HEK293 (cell line): Measurements from ENCODE around the gene MAML3.

Experiments used
- CTCF ChIA-PET: fragments of 350-600 bp; formaldehyde crosslinking; extraction: SDS; loops from one replicate; lab custom pipeline; 2021; ENCODE audit warnings: antibody characterized with exemption; lab: Yijun Ruan, JAX
- POLR2A ChIA-PET: fragments of 300-600 bp; formaldehyde crosslinking; extraction: SDS; loops from one replicate; lab custom pipeline; 2020; ENCODE audit warnings: antibody characterized with exemption, inconsistent platforms; lab: Yijun Ruan, JAX
- H3K27ac ChIP-seq: fragments of 200-500 bp; sonication (Bioruptor generic); 2 replicates; pipeline ENCODE4 v1.5.1; 2014; ENCODE audit warnings: low read depth, low read length, control low read depth, inconsistent platforms; ENCODE audit errors: extremely low read depth
- H3K36me3 ChIP-seq, 2 experiments: fragments of 200-500 bp in 1 of 2; sonication (Bioruptor generic) in 1 of 2; 1 replicate in 1 of 2; 2 replicates in 1 of 2; pipeline ENCODE4 v1.5.1; 2014 to 2017; ENCODE audit warnings: inconsistent platforms in 2 of 2, low read length in 2 of 2; ENCODE audit not compliant: control insufficient read depth in 2 of 2, insufficient read depth in 1 of 2
- H3K4me1 ChIP-seq: fragments of 200-500 bp; sonication (Bioruptor generic); 2 replicates; pipeline ENCODE4 v1.5.1; 2014; ENCODE audit warnings: mild to moderate bottlenecking, low read length, inconsistent platforms; ENCODE audit not compliant: control insufficient read depth, insufficient read depth
- H3K4me3 ChIP-seq: 2 replicates; pipeline ENCODE4 v1.5.1; 2011; ENCODE audit warnings: low read depth, mild to moderate bottlenecking, control low read depth, low read length, moderate library complexity
- H3K9me3 ChIP-seq: fragments of 200-500 bp; sonication (Bioruptor generic); 2 replicates; pipeline ENCODE4 v1.5.1; 2014; ENCODE audit warnings: low read depth, low read length, inconsistent platforms; ENCODE audit not compliant: control insufficient read depth, insufficient read depth
- HOXD13 ChIP-seq: sonication (generic); formaldehyde crosslinking; IDR thresholded peaks from 2 replicates; pipeline ENCODE4 v1.8.0; 2022; ENCODE audit warnings: missing genetic modification reagents, borderline replicate concordance
- KLF1 ChIP-seq: fragments of 450-650 bp; formaldehyde crosslinking; IDR thresholded peaks from 2 replicates; pipeline ENCODE4 v1.5.1; 2016; ENCODE audit warnings: missing biosample characterization, missing genetic modification characterization
- RBAK ChIP-seq: fragments of 450-650 bp; formaldehyde crosslinking; IDR thresholded peaks from 2 replicates; pipeline ENCODE4 v1.5.1; 2016; ENCODE audit warnings: missing biosample characterization, missing genetic modification characterization
- ZBTB48 ChIP-seq: fragments of 450-650 bp; formaldehyde crosslinking; IDR thresholded peaks from 2 replicates; pipeline ENCODE4 v1.5.1; 2016; ENCODE audit warnings: missing biosample characterization, missing genetic modification characterization
- ZFP41 ChIP-seq: fragments of 450-650 bp; formaldehyde crosslinking; IDR thresholded peaks from 2 replicates; pipeline ENCODE4 v1.5.1; 2016; ENCODE audit warnings: missing biosample characterization, missing genetic modification characterization, borderline replicate concordance
- ZNF132 ChIP-seq: fragments of 450-650 bp; formaldehyde crosslinking; IDR thresholded peaks from 2 replicates; pipeline ENCODE4 v1.5.1; 2017; ENCODE audit warnings: missing biosample characterization, missing genetic modification characterization, borderline replicate concordance
- ZNF175 ChIP-seq: fragments of 450-650 bp; formaldehyde crosslinking; IDR thresholded peaks from 2 replicates; pipeline ENCODE4 v1.5.1; 2016; ENCODE audit warnings: missing biosample characterization, missing genetic modification characterization
- ZNF214 ChIP-seq: fragments of 450-650 bp; formaldehyde crosslinking; IDR thresholded peaks from 2 replicates; pipeline ENCODE4 v1.5.1; 2017; ENCODE audit warnings: missing biosample characterization, mild to moderate bottlenecking, missing genetic modification characterization, borderline replicate concordance
- ZNF391 ChIP-seq: fragments of 450-650 bp; formaldehyde crosslinking; IDR thresholded peaks from 2 replicates; pipeline ENCODE4 v1.5.1; 2016; ENCODE audit warnings: low read depth, missing biosample characterization, missing genetic modification characterization, borderline replicate concordance
- ZNF426 ChIP-seq: fragments of 450-650 bp; formaldehyde crosslinking; IDR thresholded peaks from 2 replicates; pipeline ENCODE4 v1.5.1; 2017; ENCODE audit warnings: missing biosample characterization, missing genetic modification characterization, mild to moderate bottlenecking, inconsistent platforms, moderate library complexity
- ZNF473 ChIP-seq: fragments of 450-650 bp; formaldehyde crosslinking; IDR thresholded peaks from 2 replicates; pipeline ENCODE4 v1.5.1; 2017; ENCODE audit warnings: missing biosample characterization, missing genetic modification characterization
- ZNF518A ChIP-seq: fragments of 450-650 bp; formaldehyde crosslinking; conservative IDR thresholded peaks from 2 replicates; pipeline ENCODE4 v1.5.1; 2016; ENCODE audit warnings: low read depth, missing biosample characterization, missing genetic modification characterization
- ZNF580 ChIP-seq: fragments of 450-650 bp; formaldehyde crosslinking; IDR thresholded peaks from 2 replicates; pipeline ENCODE4 v1.5.1; 2016; ENCODE audit warnings: missing biosample characterization, missing genetic modification characterization
- ZNF596 ChIP-seq: fragments of 450-650 bp; IDR thresholded peaks from 2 replicates; pipeline ENCODE4 v1.5.0; 2018; ENCODE audit warnings: missing biosample characterization, mild to moderate bottlenecking, missing genetic modification characterization, moderate library complexity
- ZNF624 ChIP-seq: fragments of 450-650 bp; formaldehyde crosslinking; IDR thresholded peaks from 2 replicates; pipeline ENCODE4 v1.5.1; 2017; ENCODE audit warnings: missing biosample characterization, missing genetic modification characterization
- ZNF677 ChIP-seq: fragments of 450-650 bp; IDR thresholded peaks from 2 replicates; pipeline ENCODE4 v1.5.0; 2018; ENCODE audit warnings: missing biosample characterization, mild to moderate bottlenecking, missing genetic modification characterization, moderate library complexity
- ZNF701 ChIP-seq: fragments of 450-650 bp; formaldehyde crosslinking; IDR thresholded peaks from 2 replicates; pipeline ENCODE4 v1.5.1; 2016; ENCODE audit warnings: missing biosample characterization, missing genetic modification characterization
- TF ChIP-seq, protein P1 (sequence below): fragments of 450-650 bp; formaldehyde crosslinking; IDR thresholded peaks from 2 replicates; pipeline ENCODE4 v1.5.1; 2017; ENCODE audit warnings: missing biosample characterization, missing genetic modification characterization
- TF ChIP-seq, protein P2 (sequence below): fragments of 450-650 bp; formaldehyde crosslinking; IDR thresholded peaks from 2 replicates; pipeline ENCODE4 v1.5.1; 2017; ENCODE audit warnings: missing biosample characterization, missing genetic modification characterization
- TF ChIP-seq, protein P3 (sequence below): fragments of 450-650 bp; IDR thresholded peaks from 2 replicates; pipeline ENCODE4 v1.5.1; 2018; ENCODE audit warnings: missing biosample characterization, missing genetic modification characterization

Gene MAML3

GRCh38 chr4:139815778-139816601 is 338.0 kb downstream of the MAML3 start:
- Histone ChIP-seq H3K4me3 (no peak overlapping the region), H3K9me3 (no peaks in the 10 kb centered on the region)
- CTCF ChIA-PET: interaction anchor here (0.6 kb wide), 1 partner anchor 73 kb away, joined by 3 read pairs; no protein-coding TSS in a partner anchor
- POLR2A ChIA-PET: no interaction called here
- TF ChIP-seq, protein P1, sequence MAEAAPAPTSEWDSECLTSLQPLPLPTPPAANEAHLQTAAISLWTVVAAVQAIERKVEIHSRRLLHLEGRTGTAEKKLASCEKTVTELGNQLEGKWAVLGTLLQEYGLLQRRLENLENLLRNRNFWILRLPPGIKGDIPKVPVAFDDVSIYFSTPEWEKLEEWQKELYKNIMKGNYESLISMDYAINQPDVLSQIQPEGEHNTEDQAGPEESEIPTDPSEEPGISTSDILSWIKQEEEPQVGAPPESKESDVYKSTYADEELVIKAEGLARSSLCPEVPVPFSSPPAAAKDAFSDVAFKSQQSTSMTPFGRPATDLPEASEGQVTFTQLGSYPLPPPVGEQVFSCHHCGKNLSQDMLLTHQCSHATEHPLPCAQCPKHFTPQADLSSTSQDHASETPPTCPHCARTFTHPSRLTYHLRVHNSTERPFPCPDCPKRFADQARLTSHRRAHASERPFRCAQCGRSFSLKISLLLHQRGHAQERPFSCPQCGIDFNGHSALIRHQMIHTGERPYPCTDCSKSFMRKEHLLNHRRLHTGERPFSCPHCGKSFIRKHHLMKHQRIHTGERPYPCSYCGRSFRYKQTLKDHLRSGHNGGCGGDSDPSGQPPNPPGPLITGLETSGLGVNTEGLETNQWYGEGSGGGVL (tag by site-specific recombination): peak; percentile 31; the same call in 1 of the 2 replicates
- TF ChIP-seq, protein P2, sequence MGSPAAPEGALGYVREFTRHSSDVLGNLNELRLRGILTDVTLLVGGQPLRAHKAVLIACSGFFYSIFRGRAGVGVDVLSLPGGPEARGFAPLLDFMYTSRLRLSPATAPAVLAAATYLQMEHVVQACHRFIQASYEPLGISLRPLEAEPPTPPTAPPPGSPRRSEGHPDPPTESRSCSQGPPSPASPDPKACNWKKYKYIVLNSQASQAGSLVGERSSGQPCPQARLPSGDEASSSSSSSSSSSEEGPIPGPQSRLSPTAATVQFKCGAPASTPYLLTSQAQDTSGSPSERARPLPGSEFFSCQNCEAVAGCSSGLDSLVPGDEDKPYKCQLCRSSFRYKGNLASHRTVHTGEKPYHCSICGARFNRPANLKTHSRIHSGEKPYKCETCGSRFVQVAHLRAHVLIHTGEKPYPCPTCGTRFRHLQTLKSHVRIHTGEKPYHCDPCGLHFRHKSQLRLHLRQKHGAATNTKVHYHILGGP (tag by site-specific recombination): no peak
- TF ChIP-seq, all 188 proteins: peak for 1
- Histone ChIP-seq H3K27ac (no peak overlapping the region), H3K36me3 (no peaks in the 10 kb centered on the region), H3K4me1 (peaks cover 3% of the 10 kb centered on the region; the same call in 1 of the 2 replicates)

DNA sequence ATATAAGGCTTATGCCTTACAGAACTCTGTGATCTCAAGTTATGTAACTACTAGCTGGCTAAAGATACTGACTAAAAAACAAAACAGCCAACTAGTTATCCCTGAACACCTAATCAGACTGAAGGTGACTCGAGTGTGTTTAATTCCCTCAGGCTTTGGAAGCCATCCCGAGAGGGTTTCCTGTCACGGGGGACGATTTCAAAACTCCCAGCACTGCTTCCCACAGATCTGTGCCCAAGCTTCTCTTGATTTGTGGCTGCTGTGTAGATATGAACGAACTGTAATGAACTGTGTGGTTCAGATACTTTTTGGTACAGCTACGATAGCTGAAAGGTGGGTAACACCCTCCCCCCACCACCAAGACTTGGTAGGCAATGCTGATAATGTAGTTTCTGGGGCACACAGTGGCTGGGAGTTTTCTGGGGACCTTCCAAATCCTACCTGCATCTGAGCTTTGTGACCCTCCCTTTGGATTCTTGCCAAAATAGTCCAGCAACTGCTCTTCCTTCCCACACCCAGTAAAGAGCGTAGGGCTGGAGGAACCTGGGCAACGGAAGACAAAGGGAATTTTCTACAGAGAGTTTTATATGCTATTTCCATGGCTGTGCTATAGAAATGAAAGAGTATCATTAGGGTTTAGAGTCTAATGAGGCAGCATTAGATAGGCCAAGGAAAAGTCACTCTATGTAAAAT is 339.5 kb downstream of the MAML3 start:
- Histone ChIP-seq H3K27ac (no peak overlapping the region), H3K9me3 (no peaks in the 10 kb centered on the region), H3K4me3 (no peak overlapping the region), H3K4me1 (peaks cover 3% of the 10 kb centered on the region; the same call in 1 of the 2 replicates), H3K36me3 (no peaks in the 10 kb centered on the region)
- ChIA-PET CTCF (interaction anchor here (0.6 to 0.8 kb wide), 2 partner anchors 35 to 415 kb away, joined by 3 to 4 read pairs; no protein-coding TSS in a partner anchor), POLR2A (no interaction called here)
- TF ChIP-seq ZNF426 (no peak), ZNF701 (no peak), ZNF214 (tag by site-specific recombination) (no peak), ZNF518A (tag by site-specific recombination) (no peak), ZNF624 (tag by site-specific recombination) (no peak), ZNF391 (tag by site-specific recombination) (no peak), KLF1 (tag by site-specific recombination) (no peak), RBAK (tag by site-specific recombination) (no peak), HOXD13 (CRISPR knock-in tag) (no peak), ZNF677 (tag by site-specific recombination) (no peak), ZNF596 (tag by site-specific recombination) (no peak), ZNF132 (no peak), ZNF580 (no peak), ZBTB48 (tag by site-specific recombination) (no peak), ZNF473 (tag by site-specific recombination) (no peak), ZNF175 (tag by site-specific recombination) (no peak), ZFP41 (no peak)
- TF ChIP-seq, protein P3, sequence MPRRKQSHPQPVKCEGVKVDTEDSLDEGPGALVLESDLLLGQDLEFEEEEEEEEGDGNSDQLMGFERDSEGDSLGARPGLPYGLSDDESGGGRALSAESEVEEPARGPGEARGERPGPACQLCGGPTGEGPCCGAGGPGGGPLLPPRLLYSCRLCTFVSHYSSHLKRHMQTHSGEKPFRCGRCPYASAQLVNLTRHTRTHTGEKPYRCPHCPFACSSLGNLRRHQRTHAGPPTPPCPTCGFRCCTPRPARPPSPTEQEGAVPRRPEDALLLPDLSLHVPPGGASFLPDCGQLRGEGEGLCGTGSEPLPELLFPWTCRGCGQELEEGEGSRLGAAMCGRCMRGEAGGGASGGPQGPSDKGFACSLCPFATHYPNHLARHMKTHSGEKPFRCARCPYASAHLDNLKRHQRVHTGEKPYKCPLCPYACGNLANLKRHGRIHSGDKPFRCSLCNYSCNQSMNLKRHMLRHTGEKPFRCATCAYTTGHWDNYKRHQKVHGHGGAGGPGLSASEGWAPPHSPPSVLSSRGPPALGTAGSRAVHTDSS (tag by site-specific recombination): no peak
